Thyroid gland (tissue), 4 donors: Measurements from ENCODE around the gene ZNF423. TPM values are rescaled to one million over a fixed set of nuclear protein-coding genes. Genes with fewer than 3 reads are reported as not detected.
A peak's percentile ranks its signal among the peaks of the same experiment; 100 is the strongest.

Source experiments
- DNase-seq, 2 donors: peaks; one replicate each; pipeline ENCODE4 v3.0.0-alpha.2; 2019
- H3K27ac ChIP-seq, 3 donors: fragments of 200-600 bp; sonication (generic); 1 replicate in 2 of 3; 2 replicates in 1 of 3; pipeline ENCODE4 v1.5.1; 2016 to 2019; ENCODE audit warnings: mild to moderate bottlenecking in 1 of 3, moderate library complexity in 1 of 3
- H3K27me3 ChIP-seq: fragments of 200-600 bp; sonication (generic); one replicate; pipeline ENCODE4 v1.5.1; 2019
- H3K36me3 ChIP-seq, 2 donors: fragments of 200-600 bp; sonication (generic); one replicate each; pipeline ENCODE4 v1.5.1; 2016 to 2019
- H3K4me1 ChIP-seq, 2 donors: fragments of 200-600 bp; sonication (generic); one replicate each; pipeline ENCODE4 v1.5.1; 2017 to 2019
- H3K4me3 ChIP-seq, 3 donors: fragments of 200-600 bp; sonication (generic); replicated peaks in 1 of 3; 1 replicate in 2 of 3; 2 replicates in 1 of 3; pipeline ENCODE4 v1.5.1; 2016; ENCODE audit warnings: mild to moderate bottlenecking in 1 of 3
- H3K9me3 ChIP-seq: fragments of 200-600 bp; sonication (generic); one replicate; pipeline ENCODE4 v1.5.1; 2017
- CTCF ChIP-seq, 6 experiments: fragments of 200-600 bp in 3 of 6; fragments of 450-650 bp in 3 of 6; sonication (generic) in 3 of 6; IDR thresholded peaks; one replicate each; pipeline ENCODE4 v1.5.1; 2016 to 2019; ENCODE audit warnings: antibody characterized with exemption in 6 of 6, mild to moderate bottlenecking in 2 of 6, inconsistent platforms in 1 of 6, moderate library complexity in 1 of 6
- POLR2A ChIP-seq, 2 donors: fragments of 450-650 bp; IDR thresholded peaks; one replicate each; pipeline ENCODE4 v1.6.1; 2017; ENCODE audit warnings: antibody characterized with exemption in 2 of 2, mild to moderate bottlenecking in 2 of 2, moderate library complexity in 1 of 2
- WGBS, 2 donors: methylation state at CpG; one replicate each; pipeline ENCODE4 v1.1.5; 2017; 5-methylcytosine and 5-hydroxymethylcytosine counted together
- intact Hi-C: fragments of 100-400 bp; cut with DNase I; formaldehyde crosslinking; loops from one replicate; pipeline ENCODE4 v1.15.1; 2023
- total RNA-seq, 4 donors: library from RNA; depleted of rRNA; stranded (reverse); fragments of >200 nt; gene quantifications; one replicate each; pipeline ENCODE4 v1.2.3, GENCODE V29; 2016

Gene ZNF423
- total RNA-seq, 4 donors from 2014 or later = 7.4 to 10.0 (median 8.5) TPM

- Histone ChIP-seq H3K4me3 (no peak overlapping the region), H3K4me1 (no peaks in the 10 kb centered on the region), H3K9me3 (no peaks in the 10 kb centered on the region), H3K27me3 (no peaks in the 10 kb centered on the region), H3K36me3 (no peaks in the 10 kb centered on the region), H3K27ac (no peak overlapping the region)
- intact Hi-C loops = no loop called here
- WGBS, 2 donors = 78 to 83% methylated on average over 7 of the region's 7 CpGs
- DNase-seq = no peak
- TF ChIP-seq CTCF (IDR thresholded peaks at IDR 0.05) = no peak
- TF ChIP-seq POLR2A (IDR thresholded peaks at IDR 0.05) = no peak
These were observed 66.9 kb downstream of the ZNF423 start for GRCh38 chr16:49788986-49789385.

GRCh38 chr16:49788572-49788971 is 67.3 kb downstream of the ZNF423 start:
- H3K27me3 ChIP-seq = no peaks in the 10 kb centered on the region
- TF ChIP-seq POLR2A (IDR thresholded peaks at IDR 0.05) (no peak), CTCF (IDR thresholded peaks at IDR 0.05) (no peak)
- H3K36me3 ChIP-seq = no peaks in the 10 kb centered on the region
- H3K4me3 ChIP-seq = no peak overlapping the region
- intact Hi-C loops = no loop called here
- H3K9me3 ChIP-seq = no peaks in the 10 kb centered on the region
- DNase-seq = no peak
- 90% methylated on average over 3 of the region's 3 CpGs; no CpG with 5 or more reads in 1 of the 2 donors for WGBS, 2 donors
- no peak overlapping the region for H3K27ac ChIP-seq
- no peaks in the 10 kb centered on the region for H3K4me1 ChIP-seq

- no peaks in the 10 kb centered on the region for H3K27me3 ChIP-seq
- H3K4me3 ChIP-seq = no peak overlapping the region
- intact Hi-C loops = no loop called here
- 73 to 88% methylated on average over 12 of the region's 12 CpGs for WGBS, 2 donors
- H3K27ac ChIP-seq = no peak overlapping the region
- peaks cover 5 to 8% of the 10 kb centered on the region in 2 donors for H3K4me1 ChIP-seq
- no peak for DNase-seq
- TF ChIP-seq CTCF (IDR thresholded peaks at IDR 0.05) (no peak), POLR2A (IDR thresholded peaks at IDR 0.05) (no peak)
- H3K36me3 ChIP-seq = no peaks in the 10 kb centered on the region
- H3K9me3 ChIP-seq = no peaks in the 10 kb centered on the region
These were observed 68.9 kb downstream of the ZNF423 start for GRCh38 chr16:49786926-49787557.

GRCh38 chr16:49785970-49786369 is 69.9 kb downstream of the ZNF423 start:
- intact Hi-C loops = no loop called here
- no peak overlapping the region for H3K4me3 ChIP-seq
- DNase-seq = no peak
- no peak overlapping the region for H3K27ac ChIP-seq
- no peaks in the 10 kb centered on the region for H3K27me3 ChIP-seq
- peaks cover 11 to 14% of the 10 kb centered on the region in 2 donors for H3K4me1 ChIP-seq
- no peaks in the 10 kb centered on the region for H3K36me3 ChIP-seq
- no peaks in the 10 kb centered on the region for H3K9me3 ChIP-seq
- no peak for TF ChIP-seq CTCF (IDR thresholded peaks at IDR 0.05)
- no peak for TF ChIP-seq POLR2A (IDR thresholded peaks at IDR 0.05)
- WGBS, 2 donors = 93 to 96% methylated on average over 10 to 11 of the region's 11 CpGs

- 38 to 66% methylated on average over 5 of the region's 5 CpGs for WGBS, 2 donors
- Histone ChIP-seq H3K9me3 (no peaks in the 10 kb centered on the region), H3K27me3 (no peaks in the 10 kb centered on the region), H3K4me1 (peaks cover 11 to 14% of the 10 kb centered on the region in 2 donors), H3K27ac (no peak overlapping the region), H3K36me3 (no peaks in the 10 kb centered on the region), H3K4me3 (no peak overlapping the region)
- DNase-seq = peak; percentile 55 to 65
- intact Hi-C loops = no loop called here
- TF ChIP-seq CTCF (IDR thresholded peaks at IDR 0.05) (no peak), POLR2A (IDR thresholded peaks at IDR 0.05) (no peak)
These were observed 73.5 kb downstream of the ZNF423 start for GRCh38 chr16:49782405-49782804.
